B cell (primary cell): ENCODE data around the gene NAGPA. TPM values are rescaled to one million over a fixed set of nuclear protein-coding genes. Genes with fewer than 3 reads are reported as not detected.

Experiments used
- ATAC-seq: fragments of 200-7000 bp; cut with Tn5 transposase; one replicate; pipeline ENCODE4 v1.10.0; 2021; ENCODE audit warnings: low read depth, mild to moderate bottlenecking, moderate number of reproducible peaks, moderate library complexity
- CTCF ChIA-PET: fragments of 350-600 bp; sonication (Branson Sonifier 250); formaldehyde crosslinking; loops from one replicate; lab custom pipeline; 2021; ENCODE audit warnings: antibody characterized with exemption, inconsistent platforms; lab: Charles Lee
- POLR2A ChIA-PET: fragments of 350-600 bp; sonication (Branson Sonifier 250); formaldehyde crosslinking; loops from one replicate; lab custom pipeline; 2021; ENCODE audit warnings: antibody characterized with exemption; lab: Charles Lee
- DNase-seq: peaks from one replicate; pipeline ENCODE4 v3.0.0; 2013
- H2AFZ ChIP-seq: 2 replicates; pipeline ENCODE4 v1.6.1; 2012; ENCODE audit warnings: mild to moderate bottlenecking, low read depth, low read length; ENCODE audit not compliant: insufficient read depth, poor library complexity, severe bottlenecking
- H3K27ac ChIP-seq, 2 donors: 1 replicate in 1 of 2; 2 replicates in 1 of 2; pipeline ENCODE4 v1.5.1; 2012 to 2013; ENCODE audit warnings: low read length in 2 of 2, mild to moderate bottlenecking in 2 of 2, moderate library complexity in 1 of 2
- H3K27me3 ChIP-seq, 4 experiments: fragments of 200-600 bp in 1 of 4; sonication (generic) in 1 of 4; replicated peaks in 1 of 4; 1 replicate in 2 of 4; 2 replicates in 2 of 4; pipeline versions ENCODE4 v1.6.1 to v1.7.0; 2013 to 2016; ENCODE audit warnings: low read length in 3 of 4, mild to moderate bottlenecking in 2 of 4, mixed read lengths in 1 of 4, moderate library complexity in 1 of 4; ENCODE audit not compliant: insufficient read depth in 4 of 4, control insufficient read depth in 3 of 4; ENCODE audit errors: control extremely low read depth in 1 of 4
- H3K36me3 ChIP-seq, 2 experiments: replicated peaks in 1 of 2; 1 replicate in 1 of 2; 2 replicates in 1 of 2; pipeline versions ENCODE4 v1.6.1 to v1.7.1; 2013; ENCODE audit warnings: low read length in 1 of 2; ENCODE audit not compliant: insufficient read depth in 2 of 2, control insufficient read depth in 1 of 2; ENCODE audit errors: control extremely low read depth in 1 of 2, extremely low read depth in 1 of 2
- H3K4me1 ChIP-seq, 2 donors: fragments of 200-600 bp in 1 of 2; sonication (generic) in 1 of 2; 1 replicate in 1 of 2; 2 replicates in 1 of 2; pipeline versions ENCODE4 v1.5.1 to v1.6.1; 2013 to 2017; ENCODE audit warnings: low read length in 2 of 2; ENCODE audit not compliant: control insufficient read depth in 2 of 2, insufficient read depth in 2 of 2
- H3K4me2 ChIP-seq: replicated peaks from 2 replicates; pipeline ENCODE3; 2012; ENCODE audit warnings: mild to moderate bottlenecking, low read depth, low read length; ENCODE audit not compliant: poor library complexity, severe bottlenecking
- H3K4me3 ChIP-seq, 5 experiments: fragments of 200-600 bp in 1 of 5; sonication (generic) in 1 of 5; 1 replicate in 3 of 5; 2 replicates in 2 of 5; pipeline versions ENCODE4 v1.5.1 to v1.7.0; 2011 to 2016; ENCODE audit warnings: low read length in 4 of 5, mild to moderate bottlenecking in 4 of 5, low read depth in 2 of 5, control low read depth in 1 of 5, moderate library complexity in 1 of 5; ENCODE audit not compliant: insufficient read depth in 1 of 5; ENCODE audit errors: control extremely low read depth in 1 of 5, extremely low read depth in 1 of 5
- H3K79me2 ChIP-seq: fragments of 200-600 bp; sonication (generic); one replicate; pipeline ENCODE4 v1.6.0; 2016; ENCODE audit warnings: low read length; ENCODE audit not compliant: control insufficient read depth, insufficient read depth
- H3K9ac ChIP-seq: fragments of 200-600 bp; sonication (generic); 2 replicates; pipeline ENCODE4 v1.6.1; 2017; ENCODE audit warnings: mild to moderate bottlenecking, low read length, moderate library complexity
- H3K9me3 ChIP-seq, 3 donors: one replicate each; pipeline versions ENCODE4 v1.6.1 to v1.7.1; 2013; ENCODE audit warnings: low read length in 2 of 3; ENCODE audit not compliant: control insufficient read depth in 2 of 3, insufficient read depth in 1 of 3; ENCODE audit errors: control extremely low read depth in 1 of 3
- H4K20me1 ChIP-seq: 2 replicates; pipeline ENCODE4 v1.6.0; 2012; ENCODE audit warnings: mild to moderate bottlenecking, low read length; ENCODE audit not compliant: insufficient read depth, control insufficient read depth, poor library complexity, severe bottlenecking
- H3K27ac Mint-ChIP-seq: one replicate; pipeline ENCODE4 v1.8.0; 2021; ENCODE audit warnings: mixed read lengths
- H3K27me3 Mint-ChIP-seq: one replicate; pipeline ENCODE4 v1.8.0; 2021; ENCODE audit warnings: mixed read lengths
- H3K4me1 Mint-ChIP-seq: one replicate; pipeline ENCODE4 v1.8.0; 2021; ENCODE audit warnings: mixed read lengths
- H3K4me3 Mint-ChIP-seq: one replicate; pipeline ENCODE4 v1.8.0; 2021; ENCODE audit warnings: mixed read lengths
- H3K9me3 Mint-ChIP-seq: one replicate; pipeline ENCODE4 v1.8.0; 2022; ENCODE audit warnings: mixed read lengths; ENCODE audit not compliant: insufficient read depth
- CTCF ChIP-seq: fragments of 200-600 bp; IDR thresholded peaks from one replicate; pipeline ENCODE4 v1.8.0; 2022; ENCODE audit warnings: antibody characterized with exemption, mild to moderate bottlenecking
- EZH2 ChIP-seq: IDR thresholded peaks from 2 replicates; pipeline ENCODE4 v1.6.1; 2012; ENCODE audit warnings: borderline replicate concordance, low read depth, mild to moderate bottlenecking, moderate library complexity, low read length; ENCODE audit not compliant: insufficient read depth, poor library complexity, severe bottlenecking
- WGBS: methylation state at CpG from one replicate; pipeline ENCODE4 v1.1.5; 2013; ENCODE audit warnings: missing lambda C conversion rate; ENCODE audit not compliant: insufficient coverage; 5-methylcytosine and 5-hydroxymethylcytosine counted together
- intact Hi-C: fragments of 100-400 bp; cut with micrococcal nuclease; formaldehyde crosslinking; loops from one replicate; pipeline ENCODE4 v1.10.0; 2022
- polyA plus RNA-seq: library from polyadenylated mRNA; depleted of rRNA; stranded (reverse); fragments of >200 nt; gene quantifications from 2 replicates; pipeline ENCODE4 v1.2.3, GENCODE V29; 2012
- total RNA-seq, 2 donors: library from RNA; stranded (reverse); fragments of 120-200 nt in 1 of 2; gene quantifications; 1 replicate in 1 of 2; 2 replicates in 1 of 2; pipeline versions ENCODE4 v1.2.3 to v1.2.4, GENCODE V29; 2013 to 2022

Gene NAGPA
- total and polyA plus RNA-seq, 2 donors (not counting 1 experiment from before 2014, with no cell fraction given): 38.4 to 38.6 TPM

- DNase-seq: no peak
These were observed 42.0 kb downstream of the NAGPA start for GRCh38 chr16:4991754-4992153.

GRCh38 chr16:4990415-4990814 is 43.3 kb downstream of the NAGPA start:
- no peaks in the 10 kb centered on the region for H3K36me3 ChIP-seq
- no peaks in the 10 kb centered on the region for H4K20me1 ChIP-seq
- no peak overlapping the region for H3K27ac ChIP-seq
- POLR2A ChIA-PET: no interaction called here
- H3K4me1 ChIP-seq: peaks cover 7 to 10% of the 10 kb centered on the region in 2 donors
- peaks cover 5% of the 10 kb centered on the region for H3K4me1 Mint-ChIP-seq
- no peak overlapping the region for H3K4me3 ChIP-seq
- no peaks in the 10 kb centered on the region for H3K9me3 Mint-ChIP-seq
- H3K9ac ChIP-seq: no peak overlapping the region
- H3K27me3 Mint-ChIP-seq: peaks cover 41% of the 10 kb centered on the region
- H3K79me2 ChIP-seq: no peaks in the 10 kb centered on the region
- H3K27me3 ChIP-seq: peaks cover 0 to 48% (median 17%) of the 10 kb centered on the region in 4 experiments
- H3K4me2 ChIP-seq: no peak overlapping the region
- no peak overlapping the region for H3K4me3 Mint-ChIP-seq
- no peak for DNase-seq
- intact Hi-C loops: no loop called here
- H3K9me3 ChIP-seq: peaks cover 0 to 25% (median 0%) of the 10 kb centered on the region in 3 donors
- H2AFZ ChIP-seq: no peak overlapping the region
- ATAC-seq: no peak
- CTCF ChIA-PET: no interaction called here
- H3K27ac Mint-ChIP-seq: no peak overlapping the region
- TF ChIP-seq CTCF: no peak
- TF ChIP-seq EZH2: no peak
- WGBS: 81% methylated on average over 4 of the region's 8 CpGs

More at GRCh38 chr16:4991754-4992153, 42.0 kb downstream of the NAGPA start:
- ChIA-PET POLR2A (no interaction called here), CTCF (no interaction called here)
- H3K27ac Mint-ChIP-seq: no peak overlapping the region
- H3K27me3 Mint-ChIP-seq: peaks cover 39% of the 10 kb centered on the region
- Histone ChIP-seq H4K20me1 (no peaks in the 10 kb centered on the region), H3K4me3 (no peak overlapping the region), H3K4me2 (no peak overlapping the region), H2AFZ (no peak overlapping the region), H3K9me3 (peaks cover 0 to 21% (median 0%) of the 10 kb centered on the region in 3 donors), H3K79me2 (no peaks in the 10 kb centered on the region), H3K9ac (no peak overlapping the region), H3K27me3 (peaks cover 0 to 55% (median 16%) of the 10 kb centered on the region in 4 experiments), H3K27ac (no peak overlapping the region), H3K4me1 (peaks cover 7 to 10% of the 10 kb centered on the region in 2 donors), H3K36me3 (no peaks in the 10 kb centered on the region)
- no peak overlapping the region for H3K4me3 Mint-ChIP-seq
- WGBS: 88% methylated on average over 14 of the region's 14 CpGs
- TF ChIP-seq CTCF (no peak), EZH2 (no peak)
- no peak for ATAC-seq
- H3K4me1 Mint-ChIP-seq: peaks cover 5% of the 10 kb centered on the region
- no peaks in the 10 kb centered on the region for H3K9me3 Mint-ChIP-seq
- intact Hi-C loops: no loop called here
